ENCODE measurements around the gene TRIP10. TPM values are rescaled to one million over a fixed set of nuclear protein-coding genes. Genes with fewer than 3 reads are reported as not detected.

The TRIP10 gene
- total and polyA plus RNA-seq, 2 of the 4 experiments (the other 2 are of a cell fraction) = 39.1 to 47.0 TPM

DNA sequence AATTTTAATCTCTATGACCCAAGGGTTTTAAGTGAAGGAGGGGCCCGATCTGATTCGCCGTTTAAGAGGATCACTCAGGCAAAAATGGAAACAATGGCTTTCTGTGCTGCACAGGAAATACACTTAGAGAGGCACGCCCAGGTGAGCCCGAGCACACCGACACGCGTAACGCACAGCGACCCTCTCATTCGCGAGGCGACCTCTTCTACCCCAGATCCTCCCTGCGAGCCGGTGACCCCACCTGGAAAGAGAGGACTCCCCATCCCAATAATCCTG lies 27.5 kb downstream of the TRIP10 start:
- no peak overlapping the region for H3K18ac ChIP-seq (ENCODE audit: low read depth, low read length)
- CTCF ChIA-PET = no interaction called here
- POLR2A ChIA-PET (ENCODE audit: unreplicated experiment) = no interaction called here
- no peak overlapping the region for H2BK15ac ChIP-seq (ENCODE audit: low read depth, low read length)
- TF ChIP-seq USF2 (IDR thresholded peaks at IDR 0.05; ENCODE audit: low read depth, low read length) = no peak
- TF ChIP-seq RFX5 (IDR thresholded peaks at IDR 0.05; ENCODE audit: low read depth, low read length) = no peak
- no peak for TF ChIP-seq BHLHE40 (IDR thresholded peaks at IDR 0.05; ENCODE audit: low read depth, low read length)
- TF ChIP-seq RAD21 (IDR thresholded peaks at IDR 0.05; ENCODE audit: low read length) = no peak
- TF ChIP-seq, protein P1, sequence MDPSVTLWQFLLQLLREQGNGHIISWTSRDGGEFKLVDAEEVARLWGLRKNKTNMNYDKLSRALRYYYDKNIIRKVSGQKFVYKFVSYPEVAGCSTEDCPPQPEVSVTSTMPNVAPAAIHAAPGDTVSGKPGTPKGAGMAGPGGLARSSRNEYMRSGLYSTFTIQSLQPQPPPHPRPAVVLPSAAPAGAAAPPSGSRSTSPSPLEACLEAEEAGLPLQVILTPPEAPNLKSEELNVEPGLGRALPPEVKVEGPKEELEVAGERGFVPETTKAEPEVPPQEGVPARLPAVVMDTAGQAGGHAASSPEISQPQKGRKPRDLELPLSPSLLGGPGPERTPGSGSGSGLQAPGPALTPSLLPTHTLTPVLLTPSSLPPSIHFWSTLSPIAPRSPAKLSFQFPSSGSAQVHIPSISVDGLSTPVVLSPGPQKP (IDR thresholded peaks at IDR 0.05; ENCODE audit: borderline replicate concordance, low read depth, low read length) = no peak
- no peak for TF ChIP-seq SMC3 (IDR thresholded peaks at IDR 0.05; ENCODE audit: low read depth, low read length)
- TF ChIP-seq CEBPB (IDR thresholded peaks at IDR 0.05; ENCODE audit: low read depth, low read length) = no peak
- no peak for TF ChIP-seq MXI1 (IDR thresholded peaks at IDR 0.05; ENCODE audit: borderline replicate concordance, low read depth, low read length)
- TF ChIP-seq FOS (IDR thresholded peaks at IDR 0.05; ENCODE audit: low read depth, low read length) = no peak
- TF ChIP-seq CTCF (conservative IDR thresholded peaks at IDR 0.05; ENCODE audit: low read depth, low read length) = no peak
- no peak for TF ChIP-seq POLR2A (IDR thresholded peaks at IDR 0.05; ENCODE audit: low read depth, low read length)
- TF ChIP-seq NFE2L2 (IDR thresholded peaks at IDR 0.05; ENCODE audit: low read depth, low read length) = no peak
- H3K14ac ChIP-seq (replicated peaks; ENCODE audit: low read depth, low read length) = no peak overlapping the region
- H4K20me1 ChIP-seq (ENCODE audit: insufficient read depth, low read length) = no peaks in the 10 kb centered on the region
- no peak overlapping the region for H4K5ac ChIP-seq (ENCODE audit: low read depth, low read length)
- no peak overlapping the region for H4K8ac ChIP-seq (ENCODE audit: low read depth in 2 of 2, low read length in 2 of 2)
- no peak overlapping the region for H2BK20ac ChIP-seq (ENCODE audit: low read depth, low read length)
- peak overlapping the region; percentile 81 for H2AFZ ChIP-seq (replicated peaks; ENCODE audit: low read length, poor library complexity)
- DNase-seq (no peak), ATAC-seq (ENCODE audit: low read depth) (no peak)
- no peak overlapping the region for H3K4me3 ChIP-seq (ENCODE audit: insufficient read depth, low read depth, low read length)
- no peak overlapping the region for H3K56ac ChIP-seq (ENCODE audit: extremely low read depth, insufficient read depth, low read length)
- peak overlapping the region; percentile 37 for H2AK9ac ChIP-seq (replicated peaks; ENCODE audit: low read depth, low read length, poor library complexity)
- no peak overlapping the region for H3K23ac ChIP-seq (ENCODE audit: low read depth, low read length)
- no peak overlapping the region for H3K4ac ChIP-seq (ENCODE audit: low read depth, low read length)
- H3K27ac ChIP-seq (ENCODE audit: insufficient read depth, low read length) = no peak overlapping the region
- H4K91ac ChIP-seq (ENCODE audit: insufficient read depth, low read depth, low read length) = no peak overlapping the region
- no peaks in the 10 kb centered on the region for H3K79me1 ChIP-seq (ENCODE audit: low read depth in 1 of 2, low read length in 2 of 2)
- in situ Hi-C loops (cut with MboI; ENCODE audit: low sequenced_read_pairs) = no loop called here
- WGBS, 2 experiments (ENCODE audit: extremely low coverage in 2 of 2, insufficient read length in 1 of 2) = 5% methylated on average over 7 of the region's 15 CpGs; no CpG with 5 or more reads in 1 of the 2 experiments
- 0 out of 2 replicates have a peak, but pooled peaks cover 5% of the 10 kb centered on the region for H3K9me1 ChIP-seq (ENCODE audit: insufficient read depth, low read length)
- H2BK120ac ChIP-seq (ENCODE audit: low read depth, low read length) = no peak overlapping the region
- BruUV-seq (replicated peaks) = no TSS peak
- H3K36me3 ChIP-seq (ENCODE audit: control insufficient read depth, insufficient read depth, low read length) = no peaks in the 10 kb centered on the region
- dilution Hi-C loops (cut with HindIII; ENCODE audit: low sequenced_read_pairs, unreplicated experiment) = no loop called here
- H3K9me3 ChIP-seq (ENCODE audit: control insufficient read depth, insufficient read depth, low read length) = no peaks in the 10 kb centered on the region
- no peak overlapping the region for H3K9ac ChIP-seq (ENCODE audit: low read depth, low read length)
- H3K4me2 ChIP-seq (ENCODE audit: low read depth, low read length) = peak overlapping the region; percentile 49
- intact Hi-C loops (cut with micrococcal nuclease) = no loop called here
- no peaks in the 10 kb centered on the region; the same call in 1 of the 2 replicates for H3K27me3 ChIP-seq (ENCODE audit: control insufficient read depth, insufficient read depth, low read length)
- H3K4me1 ChIP-seq (ENCODE audit: control insufficient read depth, insufficient read depth, low read length) = no peaks in the 10 kb centered on the region
- H2AK5ac ChIP-seq (ENCODE audit: low read depth, low read length) = no peak overlapping the region
- no peak overlapping the region for H2BK5ac ChIP-seq (ENCODE audit: low read depth, low read length, poor library complexity, severe bottlenecking)
